Endodermal cell (in vitro differentiated cells): ENCODE data around the gene DHX58. TPM values are rescaled to one million over a fixed set of nuclear protein-coding genes. Genes with fewer than 3 reads are reported as not detected.

Experiments used
- DNase-seq: peaks from one replicate; pipeline ENCODE4 v3.0.0-alpha.2; 2017
- H3K27ac ChIP-seq: 2 replicates; pipeline ENCODE4 v1.5.1; 2013; ENCODE audit warnings: mild to moderate bottlenecking, low read depth, low read length, moderate library complexity
- H3K27me3 ChIP-seq: 2 replicates; pipeline ENCODE4 v1.6.1; 2013; ENCODE audit warnings: mild to moderate bottlenecking, low read length, moderate library complexity; ENCODE audit not compliant: insufficient read depth, control insufficient read depth, poor library complexity, severe bottlenecking
- H3K36me3 ChIP-seq: 2 replicates; pipeline ENCODE4 v1.7.0; 2013; ENCODE audit warnings: mild to moderate bottlenecking, low read length, moderate library complexity; ENCODE audit not compliant: control insufficient read depth, insufficient read depth
- H3K4me1 ChIP-seq: one replicate; pipeline ENCODE4 v1.7.0; 2013; ENCODE audit warnings: low read length; ENCODE audit not compliant: control insufficient read depth, insufficient read depth
- H3K4me3 ChIP-seq: 2 replicates; pipeline ENCODE4 v1.5.1; 2013; ENCODE audit warnings: mild to moderate bottlenecking, low read length, moderate library complexity
- H3K9ac ChIP-seq: 2 replicates; pipeline ENCODE4 v1.6.1; 2013; ENCODE audit warnings: mild to moderate bottlenecking, low read length, moderate library complexity; ENCODE audit not compliant: poor library complexity, severe bottlenecking; ENCODE audit errors: extremely low read depth
- H3K9me3 ChIP-seq: 2 replicates; pipeline ENCODE4 v1.6.1; 2013; ENCODE audit warnings: mild to moderate bottlenecking, low read length, moderate library complexity; ENCODE audit not compliant: control insufficient read depth
- H3K27ac Mint-ChIP-seq: 2 replicates; pipeline ENCODE4 v1.8.0; 2020; ENCODE audit warnings: mixed read lengths
- H3K27me3 Mint-ChIP-seq: 2 replicates; pipeline ENCODE4 v1.8.0; 2021; ENCODE audit warnings: mild to moderate bottlenecking, mixed read lengths; ENCODE audit not compliant: insufficient read depth
- H3K36me3 Mint-ChIP-seq: 2 replicates; pipeline ENCODE4 v1.8.0; 2020; ENCODE audit warnings: low read depth, mixed read lengths
- H3K4me1 Mint-ChIP-seq: 2 replicates; pipeline ENCODE4 v1.8.0; 2020; ENCODE audit warnings: mixed read lengths
- H3K4me3 Mint-ChIP-seq: 2 replicates; pipeline ENCODE4 v1.8.0; 2020; ENCODE audit warnings: mild to moderate bottlenecking, moderate library complexity, mixed read lengths
- H3K9me3 Mint-ChIP-seq: 2 replicates; pipeline ENCODE4 v1.8.0; 2020; ENCODE audit warnings: mild to moderate bottlenecking, mixed read lengths
- WGBS, 2 experiments: methylation state at CpG; one replicate each; pipeline versions ENCODE4 v1.1.5 to v1.1.7; 2013; ENCODE audit warnings: missing lambda C conversion rate in 2 of 2, mixed read lengths in 1 of 2; ENCODE audit not compliant: insufficient coverage in 1 of 2, insufficient read length in 1 of 2; 5-methylcytosine and 5-hydroxymethylcytosine counted together
- total RNA-seq, 2 donors: library from RNA; stranded (reverse); fragmentation: NEBNext Ultra II Directional in 1 of 2; extraction: Animal tissue kit (Norgen Biotek cat#: 25700) in 1 of 2; gene quantifications; 2 replicates in 1 of 2; 3 replicates in 1 of 2; pipeline ENCODE4 v1.2.1, GENCODE V29; 2021
- TF ChIP-seq, protein P1 (sequence below): fragments of 200-600 bp; sonication (generic); conservative IDR thresholded peaks from 2 replicates; pipeline ENCODE4 v1.5.0; 2021; ENCODE audit warnings: antibody characterized with exemption, mild to moderate bottlenecking

The DHX58 gene
- total RNA-seq, 2 donors from 2014 or later, result 0.38 to 0.48 TPM

DNA sequence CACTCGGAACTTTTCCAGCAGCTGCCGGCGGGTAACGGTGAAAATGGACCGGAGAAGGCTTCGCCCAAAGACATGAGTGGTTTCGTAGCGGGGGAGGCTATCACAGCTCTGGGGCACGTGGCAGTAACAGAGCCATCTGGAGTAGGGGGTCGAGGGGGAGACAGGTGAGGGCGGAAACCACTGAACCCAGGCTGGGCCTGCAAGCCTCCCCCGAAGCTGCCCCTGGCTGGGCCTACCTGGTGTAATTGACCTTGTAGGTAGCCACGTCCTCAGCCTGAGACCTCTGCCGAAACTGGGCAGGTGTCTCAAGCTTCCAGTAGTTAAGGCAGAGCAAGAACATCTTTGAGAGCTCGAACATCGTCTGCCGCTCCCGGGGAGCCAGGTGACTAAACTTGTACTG lies 6.8 kb upstream of the DHX58 start:
- no peak overlapping the region for H3K9ac ChIP-seq
- H3K4me1 Mint-ChIP-seq, result peaks cover 7% of the 10 kb centered on the region
- no peaks in the 10 kb centered on the region for H3K9me3 ChIP-seq
- H3K4me3 ChIP-seq, result no peak overlapping the region
- H3K27me3 ChIP-seq, result no peaks in the 10 kb centered on the region
- no peaks in the 10 kb centered on the region for H3K27me3 Mint-ChIP-seq
- H3K36me3 ChIP-seq, result peaks cover 21% of the 10 kb centered on the region
- H3K4me3 Mint-ChIP-seq, result peak overlapping the region; percentile 51
- no peaks in the 10 kb centered on the region for H3K4me1 ChIP-seq
- TF ChIP-seq, protein P1, sequence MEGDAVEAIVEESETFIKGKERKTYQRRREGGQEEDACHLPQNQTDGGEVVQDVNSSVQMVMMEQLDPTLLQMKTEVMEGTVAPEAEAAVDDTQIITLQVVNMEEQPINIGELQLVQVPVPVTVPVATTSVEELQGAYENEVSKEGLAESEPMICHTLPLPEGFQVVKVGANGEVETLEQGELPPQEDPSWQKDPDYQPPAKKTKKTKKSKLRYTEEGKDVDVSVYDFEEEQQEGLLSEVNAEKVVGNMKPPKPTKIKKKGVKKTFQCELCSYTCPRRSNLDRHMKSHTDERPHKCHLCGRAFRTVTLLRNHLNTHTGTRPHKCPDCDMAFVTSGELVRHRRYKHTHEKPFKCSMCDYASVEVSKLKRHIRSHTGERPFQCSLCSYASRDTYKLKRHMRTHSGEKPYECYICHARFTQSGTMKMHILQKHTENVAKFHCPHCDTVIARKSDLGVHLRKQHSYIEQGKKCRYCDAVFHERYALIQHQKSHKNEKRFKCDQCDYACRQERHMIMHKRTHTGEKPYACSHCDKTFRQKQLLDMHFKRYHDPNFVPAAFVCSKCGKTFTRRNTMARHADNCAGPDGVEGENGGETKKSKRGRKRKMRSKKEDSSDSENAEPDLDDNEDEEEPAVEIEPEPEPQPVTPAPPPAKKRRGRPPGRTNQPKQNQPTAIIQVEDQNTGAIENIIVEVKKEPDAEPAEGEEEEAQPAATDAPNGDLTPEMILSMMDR, result no peak
- H3K36me3 Mint-ChIP-seq, result peaks cover 23% of the 10 kb centered on the region
- WGBS, 2 experiments, result 93 to 97% methylated on average over 17 to 18 of the region's 18 CpGs
- H3K27ac ChIP-seq, result no peak overlapping the region
- DNase-seq, result no peak
- no peaks in the 10 kb centered on the region for H3K9me3 Mint-ChIP-seq
- no peak overlapping the region for H3K27ac Mint-ChIP-seq

DNA sequence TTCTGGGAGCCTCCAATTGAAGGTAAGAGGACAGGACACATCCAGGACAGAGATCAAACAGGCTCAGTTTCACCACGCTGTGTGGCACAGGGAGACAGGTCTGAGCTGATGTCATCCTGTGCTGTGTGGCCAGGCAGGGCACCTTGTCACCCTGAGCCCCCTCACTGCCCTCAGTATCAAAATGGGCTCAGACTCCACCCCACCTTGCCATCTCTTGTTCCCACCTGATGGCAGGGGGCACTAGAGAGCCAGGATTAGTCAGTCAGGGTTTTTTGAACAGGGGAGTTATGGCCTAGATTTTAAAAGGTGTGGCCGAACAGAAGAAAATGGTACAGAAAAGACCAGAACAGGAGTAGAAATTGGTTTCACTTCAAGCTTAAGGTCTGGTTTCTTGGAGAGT lies 6.0 kb upstream of the DHX58 start:
- Mint-ChIP-seq H3K4me3 (no peak overlapping the region), H3K36me3 (peaks cover 27% of the 10 kb centered on the region), H3K27ac (no peak overlapping the region), H3K4me1 (peaks cover 7% of the 10 kb centered on the region), H3K9me3 (no peaks in the 10 kb centered on the region), H3K27me3 (no peaks in the 10 kb centered on the region)
- 84% methylated on average over 2 of the region's 2 CpGs; no CpG with 5 or more reads in 1 of the 2 experiments for WGBS, 2 experiments
- Histone ChIP-seq H3K9ac (no peak overlapping the region), H3K9me3 (no peaks in the 10 kb centered on the region), H3K27ac (no peak overlapping the region), H3K4me3 (no peak overlapping the region), H3K36me3 (peaks cover 21% of the 10 kb centered on the region), H3K27me3 (no peaks in the 10 kb centered on the region), H3K4me1 (no peaks in the 10 kb centered on the region)
- peak; percentile 88 for DNase-seq
- TF ChIP-seq, protein P1, result peak; percentile 71

DNA sequence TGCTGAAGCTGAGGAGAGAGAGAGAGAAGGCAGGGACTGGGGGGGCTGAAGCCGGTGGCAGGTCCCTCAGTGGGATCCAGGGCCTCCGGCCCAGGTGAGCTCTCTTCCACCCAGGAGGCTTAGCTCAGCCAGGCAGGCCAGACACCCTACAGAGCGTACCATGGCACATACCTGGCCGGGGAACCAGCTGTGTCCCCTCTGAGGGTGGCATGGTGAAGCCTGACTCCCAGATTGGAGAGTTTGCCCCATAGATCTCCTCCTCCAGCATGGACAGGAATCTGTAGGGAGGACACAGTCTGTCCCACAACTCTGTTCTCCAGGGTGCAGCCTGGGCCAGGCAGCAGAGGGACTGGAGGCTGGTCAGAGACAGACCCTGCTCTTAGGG lies 5.6 kb upstream of the DHX58 start:
- H3K9me3 ChIP-seq, result no peaks in the 10 kb centered on the region
- no peak overlapping the region for H3K4me3 ChIP-seq
- Mint-ChIP-seq H3K4me1 (peaks cover 7% of the 10 kb centered on the region), H3K27ac (no peak overlapping the region), H3K4me3 (no peak overlapping the region), H3K27me3 (no peaks in the 10 kb centered on the region), H3K9me3 (no peaks in the 10 kb centered on the region), H3K36me3 (peaks cover 28% of the 10 kb centered on the region)
- TF ChIP-seq, protein P1, result no peak
- no peak overlapping the region for H3K9ac ChIP-seq
- H3K36me3 ChIP-seq, result peaks cover 21% of the 10 kb centered on the region
- H3K27ac ChIP-seq, result no peak overlapping the region
- no peaks in the 10 kb centered on the region for H3K27me3 ChIP-seq
- WGBS, 2 experiments, result 83 to 92% methylated on average over 2 to 4 of the region's 4 CpGs
- DNase-seq, result no peak
- no peaks in the 10 kb centered on the region for H3K4me1 ChIP-seq
